Caco-2 (cell line): Measurements from ENCODE around the gene RPN2. TPM values are rescaled to one million over a fixed set of nuclear protein-coding genes. Genes with fewer than 3 reads are reported as not detected.

Experiments used
- BruUV-seq: library from RNA; stranded (reverse); fragments of 400-500 nt; replicated peaks from 2 replicates; lab custom pipeline; 2021; lab: Mats Ljungman, UMichigan
- CTCF ChIA-PET: fragments of 300-600 bp; sonication (Branson Sonifier 250); formaldehyde crosslinking; loops from one replicate; lab custom pipeline; 2022; ENCODE audit warnings: antibody characterized with exemption; lab: Charles Lee
- POLR2A ChIA-PET: fragments of 300-600 bp; sonication (Branson Sonifier 250); formaldehyde crosslinking; loops from one replicate; lab custom pipeline; 2022; ENCODE audit warnings: antibody characterized with exemption; lab: Charles Lee
- DNase-seq, 2 experiments: peaks; one replicate each; pipeline versions ENCODE4 v3.0.0 to v3.0.0-alpha.2; 2020 to 2022
- H3K27me3 ChIP-seq: replicated peaks from 2 replicates; pipeline ENCODE4 v1.6.0; 2011; ENCODE audit warnings: low read length; ENCODE audit not compliant: control insufficient read depth, insufficient read depth
- H3K36me3 ChIP-seq: 2 replicates; pipeline ENCODE4 v1.5.1; 2011; ENCODE audit warnings: low read length; ENCODE audit not compliant: control insufficient read depth, insufficient read depth
- H3K4me1 ChIP-seq: fragments of 250-450 bp; sonication (Bioruptor Pico); 2 replicates; pipeline ENCODE4 v1.5.1; 2020; ENCODE audit warnings: mild to moderate bottlenecking
- H3K4me3 ChIP-seq: 2 replicates; pipeline ENCODE4 v1.5.1; 2011; ENCODE audit warnings: low read depth, mild to moderate bottlenecking, control low read depth, low read length
- H3K9me3 ChIP-seq: fragments of 250-450 bp; sonication (Bioruptor Pico); 2 replicates; pipeline ENCODE4 v1.5.1; 2020; ENCODE audit warnings: mild to moderate bottlenecking, moderate library complexity
- H3K27ac Mint-ChIP-seq: one replicate; pipeline ENCODE4 v1.8.0; 2022; ENCODE audit warnings: mixed read lengths; ENCODE audit not compliant: unreplicated experiment
- H3K27me3 Mint-ChIP-seq: one replicate; pipeline ENCODE4 v1.8.0; 2022; ENCODE audit warnings: mixed read lengths; ENCODE audit not compliant: insufficient read depth, unreplicated experiment
- H3K36me3 Mint-ChIP-seq: one replicate; pipeline ENCODE4 v1.8.0; 2022; ENCODE audit warnings: mild to moderate bottlenecking, mixed read lengths; ENCODE audit not compliant: insufficient read depth, unreplicated experiment
- H3K4me1 Mint-ChIP-seq: one replicate; pipeline ENCODE4 v1.8.0; 2022; ENCODE audit warnings: low read depth, mixed read lengths; ENCODE audit not compliant: unreplicated experiment
- H3K4me3 Mint-ChIP-seq: one replicate; pipeline ENCODE4 v1.8.0; 2022; ENCODE audit warnings: mild to moderate bottlenecking, moderate library complexity, mixed read lengths; ENCODE audit not compliant: unreplicated experiment
- H3K9me3 Mint-ChIP-seq: one replicate; pipeline ENCODE4 v1.8.0; 2022; ENCODE audit warnings: mixed read lengths; ENCODE audit not compliant: unreplicated experiment
- intact Hi-C: fragments of 100-400 bp; cut with micrococcal nuclease; formaldehyde crosslinking; loops from one replicate; pipeline ENCODE4 v1.10.0; 2022; ENCODE audit not compliant: unreplicated experiment
- total RNA-seq: library from RNA; stranded (reverse); gene quantifications from 2 replicates; pipeline ENCODE4 v1.2.3, GENCODE V29; 2022
- TF ChIP-seq, protein P1 (sequence below), 2 experiments: fragments of 200-600 bp in 1 of 2; IDR thresholded peaks; 1 replicate in 1 of 2; 2 replicates in 1 of 2; pipeline versions ENCODE4 v1.5.1 to v1.8.0; 2011 to 2022; ENCODE audit warnings: antibody characterized with exemption in 1 of 2, control low read depth in 1 of 2, inconsistent platforms in 1 of 2, low read depth in 1 of 2, low read length in 1 of 2, mild to moderate bottlenecking in 1 of 2, moderate library complexity in 1 of 2; ENCODE audit not compliant: insufficient read depth in 1 of 2, severe bottlenecking in 1 of 2, unreplicated experiment in 1 of 2

RPN2 gene
- total RNA-seq, 1 experiment from 2014 or later = 838 TPM

DNA sequence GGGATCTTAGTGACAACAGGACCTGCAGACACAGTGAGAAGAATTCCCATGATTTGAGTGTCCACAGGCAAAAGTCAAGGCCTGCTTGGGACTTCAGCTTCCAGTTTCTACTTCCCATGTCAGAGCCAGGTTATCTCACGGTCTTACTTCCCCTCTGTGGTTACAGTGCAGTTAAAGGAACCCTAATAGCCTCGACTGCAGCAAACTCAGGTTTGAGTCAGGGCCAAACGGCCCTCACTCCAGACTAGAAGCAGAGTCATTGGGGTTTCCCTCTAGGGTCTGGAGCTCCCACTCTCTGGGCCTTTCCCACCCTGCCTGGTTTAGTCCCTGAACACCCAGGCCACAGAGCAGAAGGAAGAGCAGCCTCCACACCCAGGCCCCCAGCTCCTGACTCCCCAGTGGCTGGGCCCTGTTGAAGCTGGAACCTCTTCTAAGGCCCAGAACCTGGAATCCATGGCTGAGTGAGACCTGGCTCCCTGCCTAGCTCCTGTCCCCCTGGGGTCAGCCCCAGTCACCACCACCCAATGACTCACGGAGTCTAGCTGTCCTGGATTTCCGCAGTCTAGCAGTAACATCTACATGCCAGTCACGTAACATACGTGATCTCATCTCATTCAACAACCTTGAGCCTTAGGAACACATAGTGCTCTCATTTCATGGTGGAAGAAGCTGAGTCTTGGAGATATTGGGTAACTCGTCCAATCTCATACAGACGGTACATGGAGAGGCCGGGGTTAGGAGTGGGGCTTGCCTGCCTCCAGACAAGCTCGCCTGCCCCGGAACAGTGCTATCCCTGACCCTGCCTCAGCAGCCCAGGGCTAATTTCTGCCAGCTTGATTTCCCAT, 91.7 kb downstream of the RPN2 start:
- Histone ChIP-seq H3K27me3 (no peaks in the 10 kb centered on the region), H3K4me1 (no peaks in the 10 kb centered on the region), H3K36me3 (no peaks in the 10 kb centered on the region), H3K9me3 (peaks cover 13% of the 10 kb centered on the region; the same call in 1 of the 2 replicates), H3K4me3 (no peak overlapping the region)
- intact Hi-C loops = no loop called here
- Mint-ChIP-seq H3K36me3 (no peaks in the 10 kb centered on the region), H3K27ac (no peak overlapping the region), H3K4me1 (no peaks in the 10 kb centered on the region), H3K4me3 (no peak overlapping the region), H3K27me3 (no peaks in the 10 kb centered on the region), H3K9me3 (no peaks in the 10 kb centered on the region)
- ChIA-PET CTCF (interaction anchor here (0.7 kb wide), 1 partner anchor 384 kb away, joined by 3 read pairs; no protein-coding TSS in a partner anchor), POLR2A (interaction anchor here (0.6 to 0.7 kb wide), 3 partner anchors 12 to 799 kb away, joined by 3 to 5 read pairs (median 4); no protein-coding TSS in a partner anchor)
- BruUV-seq = no TSS peak
- no peak for DNase-seq
- TF ChIP-seq, protein P1, sequence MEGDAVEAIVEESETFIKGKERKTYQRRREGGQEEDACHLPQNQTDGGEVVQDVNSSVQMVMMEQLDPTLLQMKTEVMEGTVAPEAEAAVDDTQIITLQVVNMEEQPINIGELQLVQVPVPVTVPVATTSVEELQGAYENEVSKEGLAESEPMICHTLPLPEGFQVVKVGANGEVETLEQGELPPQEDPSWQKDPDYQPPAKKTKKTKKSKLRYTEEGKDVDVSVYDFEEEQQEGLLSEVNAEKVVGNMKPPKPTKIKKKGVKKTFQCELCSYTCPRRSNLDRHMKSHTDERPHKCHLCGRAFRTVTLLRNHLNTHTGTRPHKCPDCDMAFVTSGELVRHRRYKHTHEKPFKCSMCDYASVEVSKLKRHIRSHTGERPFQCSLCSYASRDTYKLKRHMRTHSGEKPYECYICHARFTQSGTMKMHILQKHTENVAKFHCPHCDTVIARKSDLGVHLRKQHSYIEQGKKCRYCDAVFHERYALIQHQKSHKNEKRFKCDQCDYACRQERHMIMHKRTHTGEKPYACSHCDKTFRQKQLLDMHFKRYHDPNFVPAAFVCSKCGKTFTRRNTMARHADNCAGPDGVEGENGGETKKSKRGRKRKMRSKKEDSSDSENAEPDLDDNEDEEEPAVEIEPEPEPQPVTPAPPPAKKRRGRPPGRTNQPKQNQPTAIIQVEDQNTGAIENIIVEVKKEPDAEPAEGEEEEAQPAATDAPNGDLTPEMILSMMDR (IDR thresholded peaks at IDR 0.05; ENCODE audit: insufficient read depth in 1 of 2, low read depth in 1 of 2, low read length in 1 of 2, severe bottlenecking in 1 of 2, unreplicated experiment in 1 of 2) = no peak

DNA sequence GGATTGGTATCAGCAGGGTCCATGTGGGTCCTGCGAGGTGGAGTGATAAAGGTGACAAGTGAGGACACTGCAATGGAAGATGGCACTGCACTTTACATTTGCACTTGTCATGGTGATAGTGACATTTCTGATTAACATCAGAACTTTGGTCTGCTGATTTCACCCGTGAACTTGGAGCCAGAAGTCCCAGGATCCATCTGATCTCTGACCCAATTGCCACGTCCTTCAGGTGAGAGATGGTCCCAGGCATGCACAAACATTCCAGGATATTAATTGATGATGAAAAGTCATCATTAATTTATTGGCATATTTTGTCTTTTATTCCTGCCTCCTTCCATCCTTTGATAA, 92.3 kb downstream of the RPN2 start:
- no peaks in the 10 kb centered on the region for H3K36me3 ChIP-seq
- no peaks in the 10 kb centered on the region for H3K27me3 ChIP-seq
- H3K4me1 ChIP-seq = no peaks in the 10 kb centered on the region
- ChIA-PET CTCF (no interaction called here), POLR2A (interaction anchor here (0.6 kb wide), 1 partner anchor 799 kb away, joined by 4 read pairs; no protein-coding TSS in a partner anchor)
- no peak overlapping the region for H3K4me3 Mint-ChIP-seq
- no peaks in the 10 kb centered on the region for H3K9me3 Mint-ChIP-seq
- DNase-seq = no peak
- BruUV-seq = no TSS peak
- TF ChIP-seq, protein P1 (IDR thresholded peaks at IDR 0.05; ENCODE audit: insufficient read depth in 1 of 2, low read depth in 1 of 2, low read length in 1 of 2, severe bottlenecking in 1 of 2, unreplicated experiment in 1 of 2) = no peak
- peaks cover 13% of the 10 kb centered on the region; the same call in 1 of the 2 replicates for H3K9me3 ChIP-seq
- intact Hi-C loops = no loop called here
- H3K4me3 ChIP-seq = no peak overlapping the region
- no peaks in the 10 kb centered on the region for H3K27me3 Mint-ChIP-seq
- H3K4me1 Mint-ChIP-seq = no peaks in the 10 kb centered on the region
- H3K27ac Mint-ChIP-seq = no peak overlapping the region
- H3K36me3 Mint-ChIP-seq = no peaks in the 10 kb centered on the region

DNA sequence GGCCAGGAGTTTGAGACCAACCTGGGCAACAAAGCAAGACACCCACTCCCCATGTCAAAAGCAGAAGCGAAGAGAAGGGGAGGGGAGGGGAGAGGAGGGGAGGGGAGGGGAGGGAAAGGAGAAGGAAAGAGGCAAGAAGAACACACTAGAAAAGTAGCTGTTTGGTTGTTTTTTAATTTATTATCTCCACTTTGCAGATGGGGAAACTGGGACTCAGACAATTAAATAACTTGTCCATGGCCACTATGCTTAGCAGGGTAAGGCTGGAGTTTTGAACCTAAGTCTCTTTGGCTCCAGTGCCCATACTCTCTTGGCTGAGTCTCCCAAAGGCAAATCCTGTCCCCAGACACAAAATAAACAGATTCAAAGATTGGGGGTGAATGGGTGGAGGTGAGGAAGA, 94.9 kb downstream of the RPN2 start:
- Mint-ChIP-seq H3K4me1 (no peaks in the 10 kb centered on the region), H3K4me3 (no peak overlapping the region), H3K9me3 (no peaks in the 10 kb centered on the region), H3K36me3 (no peaks in the 10 kb centered on the region), H3K27me3 (no peaks in the 10 kb centered on the region), H3K27ac (no peak overlapping the region)
- no TSS peak for BruUV-seq
- H3K4me1 ChIP-seq = no peaks in the 10 kb centered on the region
- H3K9me3 ChIP-seq = peaks cover 13% of the 10 kb centered on the region; the same call in 1 of the 2 replicates
- no peaks in the 10 kb centered on the region for H3K36me3 ChIP-seq
- DNase-seq = no peak
- intact Hi-C loops = no loop called here
- TF ChIP-seq, protein P1 (IDR thresholded peaks at IDR 0.05; ENCODE audit: insufficient read depth in 1 of 2, low read depth in 1 of 2, low read length in 1 of 2, severe bottlenecking in 1 of 2, unreplicated experiment in 1 of 2) = no peak
- no peaks in the 10 kb centered on the region for H3K27me3 ChIP-seq
- ChIA-PET POLR2A (no interaction called here), CTCF (no interaction called here)
- H3K4me3 ChIP-seq = no peak overlapping the region
